Right lobe of liver (tissue), 4 donors: ENCODE results near the gene KRT80.

ENCODE experiments used
- POLR2A ChIP-seq: fragments of 450-650 bp; IDR thresholded peaks from one replicate; pipeline ENCODE4 v1.6.1; 2017; ENCODE audit warnings: antibody characterized with exemption, mild to moderate bottlenecking
- TF ChIP-seq, protein P1 (sequence below), 4 donors: fragments of 200-600 bp in 3 of 4; fragments of 450-650 bp in 1 of 4; IDR thresholded peaks; one replicate each; pipeline versions ENCODE4 v1.5.1 to v1.8.0; 2016 to 2022; ENCODE audit warnings: antibody characterized with exemption in 4 of 4, mild to moderate bottlenecking in 2 of 4
- donor health status: DM: no; HTN: no; CAD: no.
- donor health status: DM: no; HTN: no; CAD: no.
- donor health status: DM: no; HTN: yes; CAD: no.

DNA sequence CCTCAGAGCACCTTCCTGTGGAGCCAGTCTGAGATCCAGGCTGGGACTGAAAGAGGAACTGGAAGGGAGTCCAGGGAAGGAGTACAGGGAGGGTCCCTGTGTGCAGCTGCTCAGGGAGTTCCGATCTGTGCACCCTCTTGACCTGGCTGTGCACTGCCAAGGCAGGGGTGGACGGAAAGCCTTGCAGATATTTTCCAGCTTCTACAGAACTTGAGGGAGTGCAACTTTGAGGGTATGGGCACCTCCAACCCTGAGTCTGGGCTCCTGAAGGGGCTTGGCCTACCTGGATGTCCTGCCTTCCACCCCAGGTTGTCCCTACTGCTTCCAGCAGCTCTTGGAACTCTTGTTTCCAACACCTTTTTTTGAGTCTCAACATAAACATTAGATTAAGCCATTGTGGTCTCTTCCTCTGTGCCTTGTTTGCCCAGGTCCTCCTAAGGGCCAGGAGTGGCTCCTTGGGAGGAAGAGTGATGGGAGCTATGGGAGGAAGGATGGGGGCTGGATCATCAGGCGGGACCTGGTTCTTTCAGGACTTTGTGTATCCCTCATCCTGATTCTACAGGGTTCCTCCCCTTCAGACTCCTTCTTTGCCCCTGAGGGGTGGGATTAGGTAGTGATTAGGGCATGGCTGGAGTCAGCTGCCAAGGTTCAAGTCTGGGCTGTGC lies 44.7 kb upstream of the KRT80 start:
- TF ChIP-seq, protein P1, sequence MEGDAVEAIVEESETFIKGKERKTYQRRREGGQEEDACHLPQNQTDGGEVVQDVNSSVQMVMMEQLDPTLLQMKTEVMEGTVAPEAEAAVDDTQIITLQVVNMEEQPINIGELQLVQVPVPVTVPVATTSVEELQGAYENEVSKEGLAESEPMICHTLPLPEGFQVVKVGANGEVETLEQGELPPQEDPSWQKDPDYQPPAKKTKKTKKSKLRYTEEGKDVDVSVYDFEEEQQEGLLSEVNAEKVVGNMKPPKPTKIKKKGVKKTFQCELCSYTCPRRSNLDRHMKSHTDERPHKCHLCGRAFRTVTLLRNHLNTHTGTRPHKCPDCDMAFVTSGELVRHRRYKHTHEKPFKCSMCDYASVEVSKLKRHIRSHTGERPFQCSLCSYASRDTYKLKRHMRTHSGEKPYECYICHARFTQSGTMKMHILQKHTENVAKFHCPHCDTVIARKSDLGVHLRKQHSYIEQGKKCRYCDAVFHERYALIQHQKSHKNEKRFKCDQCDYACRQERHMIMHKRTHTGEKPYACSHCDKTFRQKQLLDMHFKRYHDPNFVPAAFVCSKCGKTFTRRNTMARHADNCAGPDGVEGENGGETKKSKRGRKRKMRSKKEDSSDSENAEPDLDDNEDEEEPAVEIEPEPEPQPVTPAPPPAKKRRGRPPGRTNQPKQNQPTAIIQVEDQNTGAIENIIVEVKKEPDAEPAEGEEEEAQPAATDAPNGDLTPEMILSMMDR (IDR thresholded peaks at IDR 0.05), result no peak
- no peak for TF ChIP-seq POLR2A
